Peyer's patch (tissue), 4 donors: ENCODE measurements around the gene MST1.

Experiments
- POLR2A ChIP-seq, 2 donors: fragments of 450-650 bp; IDR thresholded peaks; one replicate each; pipeline ENCODE4 v1.5.1; 2017; ENCODE audit warnings: antibody characterized with exemption in 2 of 2, mild to moderate bottlenecking in 2 of 2, moderate library complexity in 2 of 2
- TF ChIP-seq, protein P1 (sequence below), 6 experiments: fragments of 450-650 bp in 4 of 6; fragments of 200-600 bp in 2 of 6; sonication (generic) in 1 of 6; IDR thresholded peaks; one replicate each; pipeline ENCODE4 v1.5.1; 2017 to 2019; ENCODE audit warnings: antibody characterized with exemption in 6 of 6, mild to moderate bottlenecking in 3 of 6, moderate library complexity in 1 of 6

DNA sequence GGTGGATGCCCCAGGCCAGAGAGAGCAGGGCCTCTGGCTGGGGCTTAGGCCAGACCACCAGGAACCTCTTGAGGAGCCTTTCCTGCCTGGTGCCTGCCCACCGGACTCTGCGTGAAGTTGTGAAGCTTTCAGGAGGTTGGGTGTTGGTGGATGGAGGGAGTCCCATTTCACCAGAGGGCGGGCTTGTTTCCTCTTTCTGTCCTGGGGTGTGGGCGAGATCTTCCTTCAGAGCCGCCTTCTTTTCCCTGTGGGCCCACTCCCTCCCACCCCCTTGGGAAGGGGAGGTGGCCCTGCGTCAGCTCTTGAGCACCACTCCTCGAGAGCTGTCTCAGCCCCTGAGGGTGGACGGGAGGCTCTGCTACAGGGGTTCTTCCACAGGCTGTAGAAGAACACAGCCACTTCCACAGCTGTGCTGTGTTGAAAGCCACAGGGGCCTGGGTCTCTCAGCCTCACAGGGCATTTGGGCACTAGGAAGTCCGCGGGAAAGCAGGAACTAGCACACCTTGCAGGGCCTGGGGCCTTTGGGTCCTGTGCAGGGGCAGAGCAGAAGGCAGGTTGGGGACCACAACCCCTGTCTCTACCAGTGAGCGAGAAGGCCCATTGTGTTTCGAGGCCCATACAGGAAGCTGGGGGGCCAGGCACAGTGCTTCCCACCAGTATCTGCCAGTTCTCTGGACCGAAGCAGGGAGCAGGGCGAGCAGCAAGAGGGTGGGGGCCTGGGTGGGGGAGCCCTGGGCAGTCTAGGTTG lies 28.1 kb upstream of the MST1 start:
- TF ChIP-seq, protein P1, sequence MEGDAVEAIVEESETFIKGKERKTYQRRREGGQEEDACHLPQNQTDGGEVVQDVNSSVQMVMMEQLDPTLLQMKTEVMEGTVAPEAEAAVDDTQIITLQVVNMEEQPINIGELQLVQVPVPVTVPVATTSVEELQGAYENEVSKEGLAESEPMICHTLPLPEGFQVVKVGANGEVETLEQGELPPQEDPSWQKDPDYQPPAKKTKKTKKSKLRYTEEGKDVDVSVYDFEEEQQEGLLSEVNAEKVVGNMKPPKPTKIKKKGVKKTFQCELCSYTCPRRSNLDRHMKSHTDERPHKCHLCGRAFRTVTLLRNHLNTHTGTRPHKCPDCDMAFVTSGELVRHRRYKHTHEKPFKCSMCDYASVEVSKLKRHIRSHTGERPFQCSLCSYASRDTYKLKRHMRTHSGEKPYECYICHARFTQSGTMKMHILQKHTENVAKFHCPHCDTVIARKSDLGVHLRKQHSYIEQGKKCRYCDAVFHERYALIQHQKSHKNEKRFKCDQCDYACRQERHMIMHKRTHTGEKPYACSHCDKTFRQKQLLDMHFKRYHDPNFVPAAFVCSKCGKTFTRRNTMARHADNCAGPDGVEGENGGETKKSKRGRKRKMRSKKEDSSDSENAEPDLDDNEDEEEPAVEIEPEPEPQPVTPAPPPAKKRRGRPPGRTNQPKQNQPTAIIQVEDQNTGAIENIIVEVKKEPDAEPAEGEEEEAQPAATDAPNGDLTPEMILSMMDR (IDR thresholded peaks at IDR 0.05): no peak
- TF ChIP-seq POLR2A (IDR thresholded peaks at IDR 0.05): no peak
